Chondrocyte (in vitro differentiated cells): ENCODE measurements around the gene RIBC2. TPM values are rescaled to one million over a fixed set of nuclear protein-coding genes. Genes with fewer than 3 reads are reported as not detected.
"Not testable (repeated sequence)": the region's sequence is repeated elsewhere in the genome, so short reads cannot be mapped to it uniquely, and the experiment has no call there.

ENCODE experiments used
- DNase-seq: peaks from one replicate; pipeline ENCODE4 v3.0.0; 2021; ENCODE audit warnings: mixed read lengths, low spot score
- H3K27ac Mint-ChIP-seq: one replicate; pipeline ENCODE4 v1.8.0; 2021; ENCODE audit warnings: mild to moderate bottlenecking, moderate library complexity, mixed read lengths; ENCODE audit not compliant: unreplicated experiment
- H3K27me3 Mint-ChIP-seq: 2 replicates; pipeline ENCODE4 v1.8.0; 2021; ENCODE audit warnings: low read depth, mixed read lengths
- H3K36me3 Mint-ChIP-seq: 2 replicates; pipeline ENCODE4 v1.8.0; 2021; ENCODE audit warnings: low read depth, mixed read lengths
- H3K4me1 Mint-ChIP-seq: 2 replicates; pipeline ENCODE4 v1.8.0; 2021; ENCODE audit warnings: low read depth, mild to moderate bottlenecking, mixed read lengths
- H3K4me3 Mint-ChIP-seq: one replicate; pipeline ENCODE4 v1.8.0; 2021; ENCODE audit warnings: mild to moderate bottlenecking, moderate library complexity, mixed read lengths; ENCODE audit not compliant: unreplicated experiment
- H3K9me3 Mint-ChIP-seq: 2 replicates; pipeline ENCODE4 v1.8.0; 2021; ENCODE audit warnings: low read depth, mixed read lengths
- total RNA-seq: library from RNA; stranded (reverse); gene quantifications from 3 replicates; pipeline ENCODE4 v1.2.1, GENCODE V29; 2021
- TF ChIP-seq, protein P1 (sequence below): fragments of 200-600 bp; sonication (generic); IDR thresholded peaks from 2 replicates; pipeline ENCODE4 v1.5.0; 2021; ENCODE audit warnings: antibody characterized with exemption, mild to moderate bottlenecking, moderate library complexity

RIBC2 gene
- total RNA-seq, 1 donor from 2014 or later, result not detected

DNA sequence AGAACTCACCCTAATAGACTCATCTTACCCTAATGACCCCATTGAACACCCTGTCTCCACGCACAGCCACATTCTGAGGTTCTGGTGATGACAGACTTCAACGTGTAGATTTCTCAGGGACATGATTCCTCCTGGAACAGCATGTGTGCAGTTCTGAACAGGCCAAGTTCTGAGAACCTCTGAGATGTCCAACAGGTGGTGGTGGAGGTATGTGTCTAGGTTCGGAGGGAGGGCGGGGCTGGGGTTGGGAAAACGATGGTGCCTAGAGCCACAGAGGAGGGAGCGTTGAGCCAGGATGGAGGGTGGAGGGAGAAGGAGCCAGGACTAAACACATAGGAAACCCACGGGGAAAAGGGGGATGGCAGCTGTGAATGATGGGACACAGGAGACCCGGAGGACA lies 45.7 kb downstream of the RIBC2 start:
- TF ChIP-seq, protein P1, sequence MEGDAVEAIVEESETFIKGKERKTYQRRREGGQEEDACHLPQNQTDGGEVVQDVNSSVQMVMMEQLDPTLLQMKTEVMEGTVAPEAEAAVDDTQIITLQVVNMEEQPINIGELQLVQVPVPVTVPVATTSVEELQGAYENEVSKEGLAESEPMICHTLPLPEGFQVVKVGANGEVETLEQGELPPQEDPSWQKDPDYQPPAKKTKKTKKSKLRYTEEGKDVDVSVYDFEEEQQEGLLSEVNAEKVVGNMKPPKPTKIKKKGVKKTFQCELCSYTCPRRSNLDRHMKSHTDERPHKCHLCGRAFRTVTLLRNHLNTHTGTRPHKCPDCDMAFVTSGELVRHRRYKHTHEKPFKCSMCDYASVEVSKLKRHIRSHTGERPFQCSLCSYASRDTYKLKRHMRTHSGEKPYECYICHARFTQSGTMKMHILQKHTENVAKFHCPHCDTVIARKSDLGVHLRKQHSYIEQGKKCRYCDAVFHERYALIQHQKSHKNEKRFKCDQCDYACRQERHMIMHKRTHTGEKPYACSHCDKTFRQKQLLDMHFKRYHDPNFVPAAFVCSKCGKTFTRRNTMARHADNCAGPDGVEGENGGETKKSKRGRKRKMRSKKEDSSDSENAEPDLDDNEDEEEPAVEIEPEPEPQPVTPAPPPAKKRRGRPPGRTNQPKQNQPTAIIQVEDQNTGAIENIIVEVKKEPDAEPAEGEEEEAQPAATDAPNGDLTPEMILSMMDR, result no peak
- DNase-seq, result no peak
- H3K9me3 Mint-ChIP-seq, result peaks cover 3% of the 10 kb centered on the region
- no peak overlapping the region for H3K4me3 Mint-ChIP-seq
- peaks cover 13% of the 10 kb centered on the region for H3K4me1 Mint-ChIP-seq
- H3K27me3 Mint-ChIP-seq, result no peaks in the 10 kb centered on the region
- no peaks in the 10 kb centered on the region for H3K36me3 Mint-ChIP-seq
- H3K27ac Mint-ChIP-seq, result no peak overlapping the region

DNA sequence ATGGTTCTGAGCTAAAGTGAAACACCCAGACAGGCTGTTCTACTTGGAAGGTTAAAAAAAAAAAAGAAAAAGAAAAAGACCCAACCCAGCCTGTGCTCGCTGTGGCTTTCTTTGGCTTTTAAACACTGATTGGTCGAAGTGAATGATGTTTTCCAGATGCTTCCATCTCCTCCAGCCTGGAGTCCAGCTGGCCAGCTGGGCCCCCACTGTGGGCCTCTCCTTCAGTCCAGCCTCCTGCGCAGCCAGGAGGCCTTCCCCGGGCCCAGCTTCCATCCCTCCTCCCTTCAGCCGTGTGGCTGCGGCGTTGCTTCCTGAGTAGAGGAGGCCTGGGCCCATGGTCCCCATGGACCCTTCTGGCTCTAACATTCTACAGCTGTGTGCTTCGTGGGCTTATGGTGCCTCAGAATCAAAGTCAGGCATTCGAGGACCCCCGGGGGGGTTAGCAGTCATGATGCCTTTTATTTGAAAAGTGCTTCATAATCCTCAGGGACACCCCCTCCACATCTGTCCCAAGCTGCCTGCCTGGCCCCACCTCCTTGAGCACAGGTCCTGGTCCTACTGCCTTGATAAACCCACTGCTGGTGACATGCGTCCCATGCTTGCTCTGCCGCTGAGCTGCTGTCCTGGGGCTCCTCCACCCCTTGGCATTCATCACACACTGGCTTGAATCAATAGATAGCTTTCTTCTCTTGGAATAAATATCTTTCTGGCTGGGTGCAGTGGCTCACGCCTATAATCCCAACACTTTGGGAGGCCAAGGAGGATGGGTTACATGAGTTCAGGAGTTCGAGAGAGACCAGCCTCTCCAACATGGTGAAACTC lies 47.0 kb downstream of the RIBC2 start:
- TF ChIP-seq, protein P1, result no peak
- H3K36me3 Mint-ChIP-seq, result no peaks in the 10 kb centered on the region
- no peaks in the 10 kb centered on the region for H3K27me3 Mint-ChIP-seq
- peaks cover 4% of the 10 kb centered on the region for H3K9me3 Mint-ChIP-seq
- no peak overlapping the region for H3K27ac Mint-ChIP-seq
- no peak for DNase-seq
- no peak overlapping the region for H3K4me3 Mint-ChIP-seq
- peaks cover 8% of the 10 kb centered on the region for H3K4me1 Mint-ChIP-seq

DNA sequence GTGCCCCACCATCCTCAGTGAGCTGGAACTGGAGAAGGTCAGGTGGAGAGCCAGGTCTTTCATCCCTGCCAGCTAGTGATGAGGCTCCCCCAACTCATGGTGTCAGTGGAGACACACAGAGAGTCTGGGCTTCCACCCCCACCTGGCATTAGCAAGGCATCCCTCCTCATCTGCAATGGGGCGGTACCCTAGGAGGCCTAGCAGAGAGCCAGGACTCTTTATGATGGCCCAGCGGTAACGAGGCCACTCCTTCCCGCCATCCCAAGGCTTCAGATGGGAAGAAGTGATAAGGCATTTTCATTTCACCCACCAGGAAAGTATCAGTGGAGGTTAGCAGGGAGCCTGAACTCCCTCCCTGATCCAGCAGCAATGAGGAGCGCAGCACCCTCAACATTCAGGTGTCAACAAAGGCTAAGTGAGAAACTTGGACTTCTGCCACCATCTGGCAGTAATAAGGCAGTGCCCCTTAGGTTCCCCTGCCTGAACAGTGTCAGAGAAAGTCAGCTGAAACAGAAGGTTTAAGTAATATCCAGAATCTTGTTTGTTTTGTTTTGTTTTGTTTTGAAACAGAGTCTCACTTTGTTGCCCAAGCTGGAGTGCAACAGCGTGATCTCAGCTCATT lies 48.7 kb downstream of the RIBC2 start:
- Mint-ChIP-seq H3K9me3 (peaks cover 13% of the 10 kb centered on the region), H3K4me3 (no peak overlapping the region), H3K36me3 (peaks cover 4% of the 10 kb centered on the region), H3K27me3 (no peaks in the 10 kb centered on the region), H3K4me1 (peaks cover 6% of the 10 kb centered on the region), H3K27ac (no peak overlapping the region)
- TF ChIP-seq, protein P1, result peak; percentile 48
- DNase-seq, result no peak

DNA sequence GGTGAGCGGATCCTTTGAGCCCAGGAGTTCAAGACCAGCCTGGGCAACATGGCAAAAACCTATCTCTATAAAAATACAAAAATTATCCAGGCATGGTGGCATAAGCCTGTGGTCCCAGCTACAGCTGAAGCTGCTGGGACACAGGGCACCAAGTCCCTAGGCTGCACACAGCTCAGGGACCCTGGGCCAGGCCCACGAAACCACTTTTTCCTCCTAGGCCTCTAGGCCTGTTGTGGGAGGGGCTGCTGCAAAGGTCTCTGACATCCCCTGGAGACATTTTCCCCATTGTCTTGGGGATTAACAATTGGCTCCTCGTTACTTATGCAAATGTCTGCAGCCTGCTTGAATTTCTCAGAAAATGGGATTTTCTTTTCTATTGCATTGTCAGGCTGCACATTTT lies 50.2 kb downstream of the RIBC2 start:
- H3K36me3 Mint-ChIP-seq, H3K4me3 Mint-ChIP-seq, DNase-seq, H3K27me3 Mint-ChIP-seq, H3K27ac Mint-ChIP-seq: not testable (repeated sequence)
- peaks cover 21% of the 10 kb centered on the region for H3K9me3 Mint-ChIP-seq
- peaks cover 11% of the 10 kb centered on the region for H3K4me1 Mint-ChIP-seq

DNA sequence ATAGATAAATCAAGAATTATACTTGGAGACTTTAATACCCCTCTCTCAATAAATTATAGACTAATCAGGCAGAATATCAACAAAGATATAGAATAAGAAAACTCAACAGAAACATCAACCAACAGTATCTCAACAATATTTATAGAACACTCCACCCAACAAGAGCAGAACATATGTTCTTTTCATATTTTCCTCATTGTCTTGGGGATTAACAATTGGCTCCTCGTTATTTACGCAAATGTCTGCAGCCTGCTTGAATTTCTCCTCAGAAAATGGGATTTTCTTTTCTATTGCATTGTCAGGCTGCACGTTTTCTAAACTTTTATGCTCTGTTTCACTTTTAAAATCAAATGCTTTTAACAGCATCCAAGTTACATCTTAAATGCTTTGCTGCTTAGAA lies 52.1 kb downstream of the RIBC2 start:
- TF ChIP-seq, protein P1, result no peak
- peaks cover 4% of the 10 kb centered on the region for H3K36me3 Mint-ChIP-seq
- H3K27me3 Mint-ChIP-seq, result no peaks in the 10 kb centered on the region
- H3K4me1 Mint-ChIP-seq, result peaks cover 28% of the 10 kb centered on the region
- no peak for DNase-seq
- H3K27ac Mint-ChIP-seq, result no peak overlapping the region
- no peak overlapping the region for H3K4me3 Mint-ChIP-seq
- H3K9me3 Mint-ChIP-seq, result peaks cover 21% of the 10 kb centered on the region
